ENCODE measurements around the gene PLCB4.

PLCB4 gene

GRCh38 chr20:9413001-9413400 lies 344.1 kb downstream of the PLCB4 start:
- no peak overlapping the region for H3K4me3 ChIP-seq (ENCODE audit: low read length)
- no peak for TF ChIP-seq CTCF (IDR thresholded peaks at IDR 0.05; ENCODE audit: insufficient read depth, low read depth, low read length, missing control alignments)
- DNase-seq (ENCODE audit: low read depth) = no peak

- DNase-seq (ENCODE audit: low read depth) = no peak
- no peak for TF ChIP-seq CTCF (IDR thresholded peaks at IDR 0.05; ENCODE audit: insufficient read depth, low read depth, low read length, missing control alignments)
- no peak overlapping the region for H3K4me3 ChIP-seq (ENCODE audit: low read length)
These were observed 346.5 kb downstream of the PLCB4 start for GRCh38 chr20:9415426-9415825.

GRCh38 chr20:9416421-9416820 lies 347.5 kb downstream of the PLCB4 start:
- no peak for TF ChIP-seq CTCF (IDR thresholded peaks at IDR 0.05; ENCODE audit: insufficient read depth, low read depth, low read length, missing control alignments)
- H3K4me3 ChIP-seq (ENCODE audit: low read length) = no peak overlapping the region
- no peak for DNase-seq (ENCODE audit: low read depth)

- peak; percentile 70 for DNase-seq (ENCODE audit: low read depth)
- no peak for TF ChIP-seq CTCF (IDR thresholded peaks at IDR 0.05; ENCODE audit: insufficient read depth, low read depth, low read length, missing control alignments)
- H3K4me3 ChIP-seq (ENCODE audit: low read length) = no peak overlapping the region
These were observed 348.8 kb downstream of the PLCB4 start for GRCh38 chr20:9417665-9418064.

GRCh38 chr20:9422321-9423057 lies 353.6 kb downstream of the PLCB4 start:
- no peak overlapping the region for H3K4me3 ChIP-seq (ENCODE audit: low read length)
- no peak for DNase-seq (ENCODE audit: low read depth)
- no peak for TF ChIP-seq CTCF (IDR thresholded peaks at IDR 0.05; ENCODE audit: insufficient read depth, low read depth, low read length, missing control alignments)

GRCh38 chr20:9424551-9424950 lies 355.7 kb downstream of the PLCB4 start:
- no peak for DNase-seq (ENCODE audit: low read depth)
- no peak overlapping the region for H3K4me3 ChIP-seq (ENCODE audit: low read length)
- TF ChIP-seq CTCF (IDR thresholded peaks at IDR 0.05; ENCODE audit: insufficient read depth, low read depth, low read length, missing control alignments) = no peak
